Measurements from ENCODE around the gene BCKDHB.

Gene BCKDHB

GRCh38 chr6:80148220-80148619 lies 41.7 kb downstream of the BCKDHB start:
- DNase-seq (ENCODE audit: extremely low read depth in 1 of 2, low read depth in 1 of 2): no peak

- DNase-seq (ENCODE audit: extremely low read depth in 1 of 2, low read depth in 1 of 2): no peak
These were observed 45.2 kb downstream of the BCKDHB start for GRCh38 chr6:80151635-80152034.

GRCh38 chr6:80154160-80154559 lies 47.7 kb downstream of the BCKDHB start:
- no peak for DNase-seq (ENCODE audit: extremely low read depth in 1 of 2, low read depth in 1 of 2)

GRCh38 chr6:80156221-80156620 lies 49.8 kb downstream of the BCKDHB start:
- DNase-seq (ENCODE audit: extremely low read depth in 1 of 2, low read depth in 1 of 2): no peak

- DNase-seq (ENCODE audit: extremely low read depth in 1 of 2, low read depth in 1 of 2): no peak
These were observed 52.1 kb downstream of the BCKDHB start for GRCh38 chr6:80158478-80158989.

GRCh38 chr6:80161434-80161833 lies 55.0 kb downstream of the BCKDHB start:
- no peak for DNase-seq (ENCODE audit: extremely low read depth in 1 of 2, low read depth in 1 of 2)

GRCh38 chr6:80163754-80164187 lies 57.3 kb downstream of the BCKDHB start:
- no peak for DNase-seq (ENCODE audit: extremely low read depth in 1 of 2, low read depth in 1 of 2)

GRCh38 chr6:80165143-80165542 lies 58.7 kb downstream of the BCKDHB start:
- DNase-seq (ENCODE audit: extremely low read depth in 1 of 2, low read depth in 1 of 2): no peak

GRCh38 chr6:80165819-80166218 lies 59.3 kb downstream of the BCKDHB start:
- no peak for DNase-seq (ENCODE audit: extremely low read depth in 1 of 2, low read depth in 1 of 2)

GRCh38 chr6:80170433-80170832 lies 64.0 kb downstream of the BCKDHB start:
- DNase-seq (ENCODE audit: extremely low read depth in 1 of 2, low read depth in 1 of 2): no peak

- no peak for DNase-seq (ENCODE audit: extremely low read depth in 1 of 2, low read depth in 1 of 2)
These were observed 66.9 kb downstream of the BCKDHB start for GRCh38 chr6:80173411-80173810.

GRCh38 chr6:80174900-80175572 lies 68.6 kb downstream of the BCKDHB start:
- no peak for DNase-seq (ENCODE audit: extremely low read depth in 1 of 2, low read depth in 1 of 2)

- DNase-seq (ENCODE audit: extremely low read depth in 1 of 2, low read depth in 1 of 2): no peak
These were observed 73.2 kb downstream of the BCKDHB start for GRCh38 chr6:80179695-80180094.

- no peak for DNase-seq (ENCODE audit: extremely low read depth in 1 of 2, low read depth in 1 of 2)
These were observed 75.0 kb downstream of the BCKDHB start for GRCh38 chr6:80181352-80182081.

GRCh38 chr6:80182308-80182707 lies 75.8 kb downstream of the BCKDHB start:
- no peak for DNase-seq (ENCODE audit: extremely low read depth in 1 of 2, low read depth in 1 of 2)

GRCh38 chr6:80183019-80183795 lies 76.7 kb downstream of the BCKDHB start:
- DNase-seq (ENCODE audit: extremely low read depth in 1 of 2, low read depth in 1 of 2): no peak

GRCh38 chr6:80185492-80185891 lies 79.0 kb downstream of the BCKDHB start:
- no peak for DNase-seq (ENCODE audit: extremely low read depth in 1 of 2, low read depth in 1 of 2)

- no peak for DNase-seq (ENCODE audit: extremely low read depth in 1 of 2, low read depth in 1 of 2)
These were observed 79.6 kb downstream of the BCKDHB start for GRCh38 chr6:80186082-80186481.

- DNase-seq (ENCODE audit: extremely low read depth in 1 of 2, low read depth in 1 of 2): no peak
These were observed 90.4 kb downstream of the BCKDHB start for GRCh38 chr6:80196906-80197305.

GRCh38 chr6:80197474-80197873 lies 91.0 kb downstream of the BCKDHB start:
- no peak for DNase-seq (ENCODE audit: extremely low read depth in 1 of 2, low read depth in 1 of 2)

GRCh38 chr6:80197986-80198385 lies 91.5 kb downstream of the BCKDHB start:
- no peak for DNase-seq (ENCODE audit: extremely low read depth in 1 of 2, low read depth in 1 of 2)

Measured in activated CD8-positive, alpha-beta memory T cell treated with anti-CD3 and anti-CD28 coated beads for 1 hour (primary cell).